Hair follicle dermal papilla cell (primary cell): ENCODE measurements around the gene TBC1D22B. TPM values are rescaled to one million over a fixed set of nuclear protein-coding genes. Genes with fewer than 3 reads are reported as not detected.

Experiments
- small RNA-seq: library from RNA; depleted of rRNA; stranded (forward); fragments of <200 nt; gene quantifications from one replicate; pipeline ENCODE3, GENCODE V24; 2012
- total RNA-seq: library from RNA; depleted of rRNA; stranded (reverse); fragments of >200 nt; gene quantifications from 2 replicates; pipeline ENCODE4 v1.2.3, GENCODE V29; 2012

TBC1D22B gene
- total RNA-seq: 7.8 and 8.3 TPM in 2 replicates

GRCh38 chr6:37257634-37258404, at the start of gene TBC1D22B, which contains the start of gene TMEM217:
Gene TBC1D22B (plus strand): TSS chr6:37257772. CDS start chr6:37257918, 146 bp downstream.
Gene TMEM217 (minus strand): TSS chr6:37258144. CDS start chr6:37219030, 39,114 bp downstream.

GRCh38 chr6:37353761-37354525, 96.4 kb downstream of the TBC1D22B start, which contains the start of gene RNF8:
Gene RNF8 (plus strand): TSS chr6:37353983. CDS start chr6:37354165, 182 bp downstream.

Small RNAs within 50 kb of the gene (small RNA-seq; reads per million reads assigned to genes)
- gene AL096712.1 (not detected), gene RN7SL273P (not detected)

Other genes with a start within 250 kb of the TBC1D22B start
- gene PIM1, start 87.6 kb upstream of the TBC1D22B start, total RNA-seq: 58.8 and 84.5 TPM in 2 replicates
- gene TMEM217, start 372 bp downstream of the TBC1D22B start, total RNA-seq: 0.32 and 1.3 TPM in 2 replicates
- gene RNF8, start 96.2 kb downstream of the TBC1D22B start, total RNA-seq: 11.9 and 13.8 TPM in 2 replicates
- gene CMTR1, start 175.4 kb downstream of the TBC1D22B start, total RNA-seq: 36.7 and 41.1 TPM in 2 replicates
- gene CCDC167, start 242.1 kb downstream of the TBC1D22B start, total RNA-seq: 10.6 and 17.4 TPM in 2 replicates